Ovary (tissue), 3 donors: ENCODE measurements around the gene CETN2.

Experiments used
- POLR2A ChIP-seq: fragments of 450-650 bp; IDR thresholded peaks from one replicate; pipeline ENCODE4 v1.6.1; 2017; ENCODE audit warnings: antibody characterized with exemption, mild to moderate bottlenecking, moderate library complexity
- TF ChIP-seq, protein P1 (sequence below), 3 donors: fragments of 450-650 bp in 2 of 3; fragments of 200-600 bp in 1 of 3; IDR thresholded peaks; one replicate each; pipeline versions ENCODE4 v1.5.1 to v1.8.0; 2016 to 2022; ENCODE audit warnings: antibody characterized with exemption in 3 of 3, mild to moderate bottlenecking in 1 of 3
- donor health status: DM: no; HTN: no; CAD: no.

DNA sequence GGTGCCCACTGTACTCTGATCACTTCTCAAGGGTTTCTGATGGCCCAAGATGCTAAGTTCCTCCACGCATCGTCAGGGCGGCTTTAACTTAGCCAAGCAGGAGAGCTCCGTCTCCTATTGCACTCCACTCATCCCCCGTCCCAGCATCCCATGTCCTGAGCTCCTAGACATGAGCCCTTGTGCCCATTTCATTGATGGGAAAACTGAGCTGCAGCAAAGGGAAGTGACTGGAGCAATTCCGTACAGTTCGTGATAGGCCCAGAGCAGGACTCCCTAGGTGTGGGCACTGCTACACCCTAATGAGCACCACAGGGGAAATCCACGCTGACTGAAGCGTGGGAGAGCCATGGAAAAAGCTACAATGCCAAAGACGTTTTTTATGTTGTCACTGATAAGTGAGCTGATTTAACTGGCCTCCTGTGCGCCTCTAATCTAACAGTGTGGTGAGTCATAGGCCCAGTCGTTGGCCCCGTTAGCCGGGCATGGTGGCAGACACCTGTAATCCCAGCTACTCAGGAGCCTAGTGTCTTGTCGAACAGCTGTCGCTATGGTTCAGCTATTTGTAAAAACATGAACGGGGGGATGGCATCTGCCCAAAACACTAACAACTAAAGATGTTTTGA lies 15.2 kb upstream of the CETN2 start:
- TF ChIP-seq, protein P1, sequence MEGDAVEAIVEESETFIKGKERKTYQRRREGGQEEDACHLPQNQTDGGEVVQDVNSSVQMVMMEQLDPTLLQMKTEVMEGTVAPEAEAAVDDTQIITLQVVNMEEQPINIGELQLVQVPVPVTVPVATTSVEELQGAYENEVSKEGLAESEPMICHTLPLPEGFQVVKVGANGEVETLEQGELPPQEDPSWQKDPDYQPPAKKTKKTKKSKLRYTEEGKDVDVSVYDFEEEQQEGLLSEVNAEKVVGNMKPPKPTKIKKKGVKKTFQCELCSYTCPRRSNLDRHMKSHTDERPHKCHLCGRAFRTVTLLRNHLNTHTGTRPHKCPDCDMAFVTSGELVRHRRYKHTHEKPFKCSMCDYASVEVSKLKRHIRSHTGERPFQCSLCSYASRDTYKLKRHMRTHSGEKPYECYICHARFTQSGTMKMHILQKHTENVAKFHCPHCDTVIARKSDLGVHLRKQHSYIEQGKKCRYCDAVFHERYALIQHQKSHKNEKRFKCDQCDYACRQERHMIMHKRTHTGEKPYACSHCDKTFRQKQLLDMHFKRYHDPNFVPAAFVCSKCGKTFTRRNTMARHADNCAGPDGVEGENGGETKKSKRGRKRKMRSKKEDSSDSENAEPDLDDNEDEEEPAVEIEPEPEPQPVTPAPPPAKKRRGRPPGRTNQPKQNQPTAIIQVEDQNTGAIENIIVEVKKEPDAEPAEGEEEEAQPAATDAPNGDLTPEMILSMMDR (IDR thresholded peaks at IDR 0.05): no peak
- no peak for TF ChIP-seq POLR2A
